PC-9 (cell line): Measurements from ENCODE around the gene ANKRD66. TPM values are rescaled to one million over a fixed set of nuclear protein-coding genes. Genes with fewer than 3 reads are reported as not detected.

Experiments
- BruUV-seq: library from RNA; stranded (reverse); fragments of 400-500 nt; replicated peaks from 2 replicates; lab custom pipeline; 2021; lab: Mats Ljungman, UMichigan
- CTCF ChIA-PET: fragments of 300-600 bp; sonication (Branson Sonifier 250); formaldehyde crosslinking; loops from one replicate; lab custom pipeline; 2022; ENCODE audit warnings: antibody characterized with exemption; lab: Charles Lee
- POLR2A ChIA-PET: fragments of 300-600 bp; sonication (Branson Sonifier 250); formaldehyde crosslinking; loops from one replicate; lab custom pipeline; 2022; ENCODE audit warnings: antibody characterized with exemption; ENCODE audit not compliant: unreplicated experiment; lab: Charles Lee
- DNase-seq, 2 experiments: peaks; one replicate each; pipeline versions ENCODE4 v3.0.0 to v3.0.0-alpha.2; 2015 to 2022; ENCODE audit warnings: mixed read lengths in 1 of 2
- H2AFZ ChIP-seq: fragments of 200-600 bp; sonication (generic); 2 replicates; pipeline ENCODE4 v1.8.1; 2017; ENCODE audit warnings: antibody characterized with exemption
- H3F3A ChIP-seq: fragments of 200-600 bp; sonication (generic); 2 replicates; pipeline ENCODE4 v1.8.1; 2017; ENCODE audit warnings: antibody characterized with exemption, mild to moderate bottlenecking, low read depth; ENCODE audit not compliant: insufficient read depth
- H3K27ac ChIP-seq: fragments of 200-600 bp; sonication (generic); 2 replicates; pipeline ENCODE4 v1.6.1; 2016; ENCODE audit warnings: mixed run types
- H3K27me3 ChIP-seq: fragments of 200-600 bp; sonication (generic); 2 replicates; pipeline ENCODE4 v1.6.1; 2016; ENCODE audit warnings: low read depth, mixed run types; ENCODE audit not compliant: insufficient read depth
- H3K36me3 ChIP-seq: fragments of 200-600 bp; sonication (generic); 2 replicates; pipeline ENCODE4 v1.6.1; 2016; ENCODE audit warnings: low read depth, mixed run types
- H3K4me1 ChIP-seq: fragments of 200-600 bp; sonication (generic); replicated peaks from 2 replicates; pipeline ENCODE4 v1.6.1; 2016; ENCODE audit warnings: mixed run types; ENCODE audit not compliant: insufficient read depth
- H3K4me2 ChIP-seq: fragments of 200-600 bp; sonication (generic); 2 replicates; pipeline ENCODE4 v1.6.1; 2017; ENCODE audit warnings: mixed run types
- H3K4me3 ChIP-seq: fragments of 200-600 bp; sonication (generic); 2 replicates; pipeline ENCODE4 v1.6.1; 2016; ENCODE audit warnings: mixed run types
- H3K79me2 ChIP-seq: fragments of 200-600 bp; sonication (generic); 2 replicates; pipeline ENCODE4 v1.6.1; 2017; ENCODE audit warnings: low read depth, mixed run types
- H3K9me2 ChIP-seq: fragments of 200-600 bp; sonication (generic); 2 replicates; pipeline ENCODE4 v1.8.1; 2017; ENCODE audit warnings: mild to moderate bottlenecking; ENCODE audit not compliant: insufficient read depth
- H3K9me3 ChIP-seq: fragments of 200-600 bp; sonication (generic); 2 replicates; pipeline ENCODE4 v1.8.1; 2016; ENCODE audit warnings: low read depth; ENCODE audit not compliant: insufficient read depth
- H4K20me1 ChIP-seq: fragments of 200-600 bp; sonication (generic); 2 replicates; pipeline ENCODE4 v1.8.1; 2017; ENCODE audit not compliant: insufficient read depth
- CTCF ChIP-seq: fragments of 200-600 bp; sonication (generic); conservative IDR thresholded peaks from 2 replicates; pipeline ENCODE4 v1.6.1; 2017; ENCODE audit warnings: mixed run types, antibody characterized with exemption, mild to moderate bottlenecking, moderate library complexity
- EZH2 ChIP-seq: fragments of 200-600 bp; sonication (generic); IDR thresholded peaks from 2 replicates; pipeline ENCODE4 v1.8.0; 2017; ENCODE audit warnings: antibody characterized with exemption, low read depth
- intact Hi-C: fragments of 100-400 bp; cut with micrococcal nuclease; formaldehyde crosslinking; loops from one replicate; pipeline ENCODE4 v1.10.0; 2022; ENCODE audit not compliant: unreplicated experiment
- total RNA-seq: library from RNA; stranded (reverse); gene quantifications from 2 replicates; pipeline ENCODE4 v1.2.3, GENCODE V29; 2021

The ANKRD66 gene
- total RNA-seq, 1 experiment from 2014 or later = not detected

- no peaks in the 10 kb centered on the region for H3K79me2 ChIP-seq
- no peaks in the 10 kb centered on the region for H3K27me3 ChIP-seq
- TF ChIP-seq CTCF = no peak
- TF ChIP-seq EZH2 = no peak
- H3K4me3 ChIP-seq = no peak within 1 kb of the TSS
- H3K9me3 ChIP-seq = no peaks in the 10 kb centered on the region
- no peaks in the 10 kb centered on the region for H4K20me1 ChIP-seq
- H3F3A ChIP-seq = peaks cover 8% of the 10 kb centered on the region; the same call in 1 of the 2 replicates
- H3K27ac ChIP-seq = no peak within 1 kb of the TSS
- POLR2A ChIA-PET = no interaction called here
- CTCF ChIA-PET = no interaction called here
- H3K9me2 ChIP-seq = no peaks in the 10 kb centered on the region
- H3K4me1 ChIP-seq = peaks cover 10% of the 10 kb centered on the region; the same call in 1 of the 2 replicates
- no peaks in the 10 kb centered on the region for H3K36me3 ChIP-seq
- intact Hi-C loops = no loop called here
- DNase-seq = no peak
- no peak within 1 kb of the TSS for H3K4me2 ChIP-seq
- no peak within 1 kb of the TSS for H2AFZ ChIP-seq
- no TSS peak for BruUV-seq
These were observed 46.4 kb downstream of the ANKRD66 start, which contains the start of gene MEP1A for GRCh38 chr6:46793138-46793537. TSS of gene MEP1A (plus strand) at chr6:46793389. CDS start at chr6:46793399, 10 bp downstream.

GRCh38 chr6:46794068-46794467 lies 47.3 kb downstream of the ANKRD66 start:
- Histone ChIP-seq H3K79me2 (no peaks in the 10 kb centered on the region), H2AFZ (no peak overlapping the region), H3K4me2 (no peak overlapping the region), H3K9me2 (no peaks in the 10 kb centered on the region), H4K20me1 (no peaks in the 10 kb centered on the region), H3K9me3 (no peaks in the 10 kb centered on the region), H3K27me3 (no peaks in the 10 kb centered on the region), H3K36me3 (no peaks in the 10 kb centered on the region), H3K4me3 (no peak overlapping the region), H3K27ac (no peak overlapping the region), H3F3A (peaks cover 8% of the 10 kb centered on the region; the same call in 1 of the 2 replicates), H3K4me1 (peaks cover 10% of the 10 kb centered on the region; the same call in 1 of the 2 replicates)
- BruUV-seq = no TSS peak
- intact Hi-C loops = no loop called here
- TF ChIP-seq EZH2 (no peak), CTCF (no peak)
- CTCF ChIA-PET = no interaction called here
- DNase-seq = no peak
- POLR2A ChIA-PET = interaction anchor here (0.7 kb wide), 1 partner anchor 676 kb away, joined by 4 read pairs; no protein-coding TSS in a partner anchor

DNA sequence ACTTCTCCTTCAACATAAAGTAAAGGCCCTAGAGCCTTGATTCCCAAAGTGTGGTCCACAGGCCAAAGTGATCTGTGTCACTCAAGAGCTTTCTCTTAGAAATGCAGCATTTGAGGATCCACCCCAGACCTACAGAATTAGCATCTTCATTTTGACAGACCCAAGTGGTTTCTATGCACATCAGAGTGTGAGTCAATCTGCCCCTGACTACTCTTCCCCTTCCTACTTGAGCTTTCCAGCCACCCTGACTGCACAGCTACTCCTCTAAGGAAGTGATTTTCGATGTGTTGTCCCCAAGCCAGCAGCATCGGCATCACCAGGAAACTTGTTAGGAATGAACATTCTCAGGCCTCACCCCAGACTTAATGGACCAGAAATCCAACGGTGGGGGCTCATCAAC lies 49.1 kb downstream of the ANKRD66 start:
- Histone ChIP-seq H3K79me2 (no peaks in the 10 kb centered on the region), H3K27me3 (no peaks in the 10 kb centered on the region), H3K9me3 (no peaks in the 10 kb centered on the region), H3K27ac (no peak overlapping the region), H3K9me2 (no peaks in the 10 kb centered on the region), H3K4me3 (no peak overlapping the region), H3K4me2 (no peak overlapping the region), H2AFZ (no peak overlapping the region), H4K20me1 (no peaks in the 10 kb centered on the region), H3F3A (peaks cover 8% of the 10 kb centered on the region; the same call in 1 of the 2 replicates), H3K4me1 (peaks cover 10% of the 10 kb centered on the region; the same call in 1 of the 2 replicates), H3K36me3 (no peaks in the 10 kb centered on the region)
- no peak for TF ChIP-seq CTCF
- no peak for TF ChIP-seq EZH2
- BruUV-seq = no TSS peak
- intact Hi-C loops = no loop called here
- ChIA-PET CTCF (no interaction called here), POLR2A (no interaction called here)
- no peak for DNase-seq
